WTC11 (cell line): Measurements from ENCODE around the gene ADAM12. TPM values are rescaled to one million over a fixed set of nuclear protein-coding genes. Genes with fewer than 3 reads are reported as not detected.
A peak's percentile ranks its signal among the peaks of the same experiment; 100 is the strongest.

Experiments used
- ATAC-seq: fragments of 200-7000 bp; cut with Tn5 transposase; 2 replicates; pipeline ENCODE4 v1.10.0; 2021; ENCODE audit warnings: mild to moderate bottlenecking, moderate library complexity
- CTCF ChIA-PET: fragments of 300-600 bp; sonication (Branson Sonifier 250); formaldehyde crosslinking; loops from one replicate; lab custom pipeline; 2021; ENCODE audit warnings: antibody characterized with exemption; lab: Charles Lee
- POLR2A ChIA-PET: fragments of 350-600 bp; sonication (Branson Sonifier 250); formaldehyde crosslinking; loops from one replicate; lab custom pipeline; 2021; ENCODE audit warnings: antibody characterized with exemption; lab: Charles Lee
- DNase-seq: peaks from one replicate; pipeline ENCODE4 v3.0.0; 2021; ENCODE audit warnings: low spot score
- H3K27ac Mint-ChIP-seq: 2 replicates; pipeline ENCODE4 v1.8.0; 2021; ENCODE audit warnings: mixed read lengths
- H3K27me3 Mint-ChIP-seq: 2 replicates; pipeline ENCODE4 v1.8.0; 2021; ENCODE audit warnings: low read depth, mild to moderate bottlenecking, moderate library complexity, mixed read lengths
- H3K36me3 Mint-ChIP-seq: 2 replicates; pipeline ENCODE4 v1.8.0; 2021; ENCODE audit warnings: mixed read lengths
- H3K4me1 Mint-ChIP-seq: 2 replicates; pipeline ENCODE4 v1.8.0; 2022; ENCODE audit warnings: mixed read lengths
- H3K4me3 Mint-ChIP-seq: 2 replicates; pipeline ENCODE4 v1.8.0; 2021; ENCODE audit warnings: mild to moderate bottlenecking, moderate library complexity, mixed read lengths
- H3K9me3 Mint-ChIP-seq: 2 replicates; pipeline ENCODE4 v1.8.0; 2021; ENCODE audit warnings: mixed read lengths
- CBFB ChIP-seq: sonication (generic); formaldehyde crosslinking; IDR thresholded peaks from 2 replicates; pipeline ENCODE4 v1.8.1; 2022; ENCODE audit warnings: mild to moderate bottlenecking, low read depth, missing genetic modification reagents
- CREM ChIP-seq: sonication (generic); formaldehyde crosslinking; IDR thresholded peaks from 2 replicates; pipeline ENCODE4 v1.8.1; 2022; ENCODE audit warnings: mild to moderate bottlenecking, missing genetic modification reagents, moderate library complexity
- CTCF ChIP-seq: fragments of 200-600 bp; IDR thresholded peaks from 2 replicates; pipeline ENCODE4 v1.8.0; 2022; ENCODE audit warnings: antibody characterized with exemption
- EMX1 ChIP-seq: fragments of 250-450 bp; sonication (Bioruptor Pico); IDR thresholded peaks from 2 replicates; pipeline ENCODE4 v1.8.0; 2021; ENCODE audit warnings: mild to moderate bottlenecking
- ERG ChIP-seq: fragments of 250-450 bp; sonication (Bioruptor Pico); IDR thresholded peaks from 2 replicates; pipeline ENCODE4 v1.8.0; 2021; ENCODE audit warnings: mild to moderate bottlenecking
- FOXK1 ChIP-seq: sonication (generic); formaldehyde crosslinking; IDR thresholded peaks from 2 replicates; pipeline ENCODE4 v1.8.0; 2022; ENCODE audit warnings: mild to moderate bottlenecking, moderate library complexity, missing genetic modification reagents
- HMGXB4 ChIP-seq: sonication (generic); formaldehyde crosslinking; IDR thresholded peaks from 2 replicates; pipeline ENCODE4 v1.8.1; 2023; ENCODE audit warnings: mild to moderate bottlenecking, moderate library complexity, missing genetic modification reagents
- JUN ChIP-seq: sonication (generic); formaldehyde crosslinking; IDR thresholded peaks from 2 replicates; pipeline ENCODE4 v1.8.0; 2023; ENCODE audit warnings: mild to moderate bottlenecking, missing genetic modification reagents
- NFATC4 ChIP-seq: fragments of 250-450 bp; sonication (Bioruptor Pico); IDR thresholded peaks from 2 replicates; pipeline ENCODE4 v1.9.0; 2021; ENCODE audit warnings: mild to moderate bottlenecking
- TCF7 ChIP-seq: sonication (generic); formaldehyde crosslinking; IDR thresholded peaks from 2 replicates; pipeline ENCODE4 v1.8.0; 2022; ENCODE audit warnings: mild to moderate bottlenecking, low read depth, missing genetic modification reagents, moderate library complexity
- TP53 ChIP-seq: sonication (generic); formaldehyde crosslinking; IDR thresholded peaks from 2 replicates; pipeline ENCODE4 v1.8.1; 2023; ENCODE audit warnings: mild to moderate bottlenecking, missing genetic modification reagents
- USF2 ChIP-seq: sonication (generic); formaldehyde crosslinking; IDR thresholded peaks from 2 replicates; pipeline ENCODE4 v1.8.1; 2023; ENCODE audit warnings: mild to moderate bottlenecking, missing genetic modification reagents, moderate library complexity
- ZNF232 ChIP-seq: sonication (generic); formaldehyde crosslinking; IDR thresholded peaks from 2 replicates; pipeline ENCODE4 v1.8.0; 2022; ENCODE audit warnings: mild to moderate bottlenecking, missing genetic modification reagents
- ZNF423 ChIP-seq: fragments of 250-450 bp; sonication (Bioruptor Pico); IDR thresholded peaks from 2 replicates; pipeline ENCODE4 v2.1.2; 2022; ENCODE audit warnings: mild to moderate bottlenecking, moderate library complexity
- total RNA-seq: library from RNA; stranded (reverse); gene quantifications from 3 replicates; pipeline ENCODE4 v1.2.3, GENCODE V29; 2021
- TF ChIP-seq, protein P1 (sequence below): sonication (generic); formaldehyde crosslinking; IDR thresholded peaks from 2 replicates; pipeline ENCODE4 v1.8.0; 2022; ENCODE audit warnings: missing genetic modification reagents
- TF ChIP-seq, protein P2 (sequence below): sonication (generic); formaldehyde crosslinking; IDR thresholded peaks from 2 replicates; pipeline ENCODE4 v1.8.1; 2022; ENCODE audit warnings: mild to moderate bottlenecking, moderate library complexity, missing genetic modification reagents

ADAM12 gene
- total RNA-seq, 1 experiment from 2014 or later = 0.22 TPM

- H3K9me3 Mint-ChIP-seq = no peaks in the 10 kb centered on the region
- H3K4me3 Mint-ChIP-seq = peak overlapping the region; percentile 86
- H3K27me3 Mint-ChIP-seq = peaks cover 53% of the 10 kb centered on the region
- no peak overlapping the region for H3K27ac Mint-ChIP-seq
- H3K36me3 Mint-ChIP-seq = no peaks in the 10 kb centered on the region
- no peak for TF ChIP-seq USF2 (CRISPR knock-in tag)
- TF ChIP-seq, protein P1, sequence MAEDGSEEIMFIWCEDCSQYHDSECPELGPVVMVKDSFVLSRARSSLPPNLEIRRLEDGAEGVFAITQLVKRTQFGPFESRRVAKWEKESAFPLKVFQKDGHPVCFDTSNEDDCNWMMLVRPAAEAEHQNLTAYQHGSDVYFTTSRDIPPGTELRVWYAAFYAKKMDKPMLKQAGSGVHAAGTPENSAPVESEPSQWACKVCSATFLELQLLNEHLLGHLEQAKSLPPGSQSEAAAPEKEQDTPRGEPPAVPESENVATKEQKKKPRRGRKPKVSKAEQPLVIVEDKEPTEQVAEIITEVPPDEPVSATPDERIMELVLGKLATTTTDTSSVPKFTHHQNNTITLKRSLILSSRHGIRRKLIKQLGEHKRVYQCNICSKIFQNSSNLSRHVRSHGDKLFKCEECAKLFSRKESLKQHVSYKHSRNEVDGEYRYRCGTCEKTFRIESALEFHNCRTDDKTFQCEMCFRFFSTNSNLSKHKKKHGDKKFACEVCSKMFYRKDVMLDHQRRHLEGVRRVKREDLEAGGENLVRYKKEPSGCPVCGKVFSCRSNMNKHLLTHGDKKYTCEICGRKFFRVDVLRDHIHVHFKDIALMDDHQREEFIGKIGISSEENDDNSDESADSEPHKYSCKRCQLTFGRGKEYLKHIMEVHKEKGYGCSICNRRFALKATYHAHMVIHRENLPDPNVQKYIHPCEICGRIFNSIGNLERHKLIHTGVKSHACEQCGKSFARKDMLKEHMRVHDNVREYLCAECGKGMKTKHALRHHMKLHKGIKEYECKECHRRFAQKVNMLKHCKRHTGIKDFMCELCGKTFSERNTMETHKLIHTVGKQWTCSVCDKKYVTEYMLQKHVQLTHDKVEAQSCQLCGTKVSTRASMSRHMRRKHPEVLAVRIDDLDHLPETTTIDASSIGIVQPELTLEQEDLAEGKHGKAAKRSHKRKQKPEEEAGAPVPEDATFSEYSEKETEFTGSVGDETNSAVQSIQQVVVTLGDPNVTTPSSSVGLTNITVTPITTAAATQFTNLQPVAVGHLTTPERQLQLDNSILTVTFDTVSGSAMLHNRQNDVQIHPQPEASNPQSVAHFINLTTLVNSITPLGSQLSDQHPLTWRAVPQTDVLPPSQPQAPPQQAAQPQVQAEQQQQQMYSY (CRISPR knock-in tag) = 0 out of 2 replicates have a peak, but pooled peaks have one; percentile 22
- TF ChIP-seq CTCF = peak; percentile 67
- TF ChIP-seq, protein P2, sequence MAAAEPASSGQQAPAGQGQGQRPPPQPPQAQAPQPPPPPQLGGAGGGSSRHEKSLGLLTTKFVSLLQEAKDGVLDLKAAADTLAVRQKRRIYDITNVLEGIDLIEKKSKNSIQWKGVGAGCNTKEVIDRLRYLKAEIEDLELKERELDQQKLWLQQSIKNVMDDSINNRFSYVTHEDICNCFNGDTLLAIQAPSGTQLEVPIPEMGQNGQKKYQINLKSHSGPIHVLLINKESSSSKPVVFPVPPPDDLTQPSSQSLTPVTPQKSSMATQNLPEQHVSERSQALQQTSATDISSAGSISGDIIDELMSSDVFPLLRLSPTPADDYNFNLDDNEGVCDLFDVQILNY (CRISPR knock-in tag) = 0 out of 2 replicates have a peak, but pooled peaks have one; percentile 15
- POLR2A ChIA-PET = interaction anchor here (0.5 kb wide), 1 partner anchor 428 kb away, joined by 5 read pairs; no protein-coding TSS in a partner anchor
- CTCF ChIA-PET = interaction anchor here (0.6 to 2.8 kb wide), 16 partner anchors 16 to 453 kb away, joined by 3 to 20 read pairs (median 3); no protein-coding TSS in a partner anchor
- peak; percentile 80 for DNase-seq
- peak; percentile 57 for ATAC-seq
- H3K4me1 Mint-ChIP-seq = peaks cover 26% of the 10 kb centered on the region
Measured at GRCh38 chr10:126387041-126387921, 996 bp downstream of the ADAM12 start.

- ChIA-PET POLR2A (no interaction called here), CTCF (no interaction called here)
- Mint-ChIP-seq H3K4me3 (no peak overlapping the region), H3K27me3 (peaks cover 35% of the 10 kb centered on the region), H3K27ac (no peak overlapping the region), H3K9me3 (no peaks in the 10 kb centered on the region), H3K4me1 (peaks cover 19% of the 10 kb centered on the region), H3K36me3 (no peaks in the 10 kb centered on the region)
- no peak for TF ChIP-seq ERG (CRISPR knock-in tag)
- no peak for TF ChIP-seq ZNF232 (CRISPR knock-in tag)
- TF ChIP-seq TCF7 (CRISPR knock-in tag) = no peak
- ATAC-seq (no peak), DNase-seq (no peak)
Measured at GRCh38 chr10:126384269-126384873, 3.9 kb downstream of the ADAM12 start.

GRCh38 chr10:126380352-126381076 is 7.8 kb downstream of the ADAM12 start:
- H3K27me3 Mint-ChIP-seq = peaks cover 2% of the 10 kb centered on the region; the same call in 1 of the 2 replicates
- ChIA-PET POLR2A (no interaction called here), CTCF (no interaction called here)
- no peak for DNase-seq
- ATAC-seq = no peak
- H3K4me1 Mint-ChIP-seq = peaks cover 8% of the 10 kb centered on the region
- H3K4me3 Mint-ChIP-seq = no peak overlapping the region
- peaks cover 29% of the 10 kb centered on the region for H3K9me3 Mint-ChIP-seq
- no peak overlapping the region for H3K27ac Mint-ChIP-seq
- 0 out of 2 replicates have a peak, but pooled peaks cover 5% of the 10 kb centered on the region for H3K36me3 Mint-ChIP-seq
- TF ChIP-seq JUN (CRISPR knock-in tag) = no peak
- TF ChIP-seq HMGXB4 (CRISPR knock-in tag) = no peak
- no peak for TF ChIP-seq CBFB
- TF ChIP-seq NFATC4 (CRISPR knock-in tag) = no peak
- no peak for TF ChIP-seq TP53 (CRISPR knock-in tag)
- no peak for TF ChIP-seq CREM (CRISPR knock-in tag)
- TF ChIP-seq EMX1 (CRISPR knock-in tag) = no peak
- TF ChIP-seq USF2 (CRISPR knock-in tag) = no peak
- no peak for TF ChIP-seq ZNF423 (CRISPR knock-in tag)
- TF ChIP-seq FOXK1 = no peak
